NCI-H146 (cell line): ENCODE measurements around the gene COL9A2.

Experiments
- DNase-seq: peaks from one replicate; lab custom pipeline; 2025; lab: John Stamatoyannopoulos, UW

COL9A2 gene

GRCh38 chr1:40257688-40258444 is 59.2 kb downstream of the COL9A2 start, which contains the start of gene ZMPSTE24:
Gene ZMPSTE24 (plus strand): TSS chr1:40258236. CDS start chr1:40258272, 36 bp downstream.
- DNase-seq, result peak; percentile 96

GRCh38 chr1:40257313-40257687 is 59.8 kb downstream of the COL9A2 start:
- DNase-seq, result peak; percentile 51

- DNase-seq, result no peak
Observed at GRCh38 chr1:40256401-40257084, 60.5 kb downstream of the COL9A2 start.

GRCh38 chr1:40255231-40255630 is 61.9 kb downstream of the COL9A2 start:
- no peak for DNase-seq

GRCh38 chr1:40252601-40253000 is 64.5 kb downstream of the COL9A2 start:
- no peak for DNase-seq

- DNase-seq, result no peak
Observed at GRCh38 chr1:40251456-40251855, 65.6 kb downstream of the COL9A2 start.
